Loucy (cell line): Measurements from ENCODE around the gene MAPKBP1.

Source experiments
- H2AFZ ChIP-seq: fragments of 200-600 bp; sonication (generic); 2 replicates; pipeline ENCODE4 v1.6.0; 2016; ENCODE audit warnings: antibody characterized with exemption, mild to moderate bottlenecking, low read length, moderate library complexity
- H3F3A ChIP-seq: fragments of 200-600 bp; 2 replicates; pipeline ENCODE4 v1.6.0; 2016; ENCODE audit warnings: antibody characterized with exemption, low read depth, mild to moderate bottlenecking
- H3K27me3 ChIP-seq: fragments of 200-600 bp; sonication (generic); 2 replicates; pipeline ENCODE4 v1.6.1; 2014; ENCODE audit warnings: low read length, mild to moderate bottlenecking; ENCODE audit not compliant: insufficient read depth, poor library complexity, severe bottlenecking
- H3K36me3 ChIP-seq: fragments of 200-600 bp; sonication (generic); 2 replicates; pipeline ENCODE4 v1.6.1; 2016; ENCODE audit warnings: low read length; ENCODE audit not compliant: insufficient read depth
- H3K4me1 ChIP-seq: fragments of 200-600 bp; sonication (generic); 2 replicates; pipeline ENCODE4 v1.5.1; 2014; ENCODE audit warnings: low read length, mild to moderate bottlenecking; ENCODE audit not compliant: insufficient read depth, poor library complexity, severe bottlenecking
- H3K4me2 ChIP-seq: fragments of 200-600 bp; sonication (generic); 2 replicates; pipeline ENCODE4 v1.6.0; 2014; ENCODE audit warnings: antibody characterized with exemption, low read length, low read depth, mild to moderate bottlenecking; ENCODE audit not compliant: poor library complexity, severe bottlenecking
- H3K4me3 ChIP-seq: fragments of 200-600 bp; sonication (generic); 2 replicates; pipeline ENCODE4 v1.5.1; 2014; ENCODE audit warnings: low read length, mild to moderate bottlenecking, mixed read lengths; ENCODE audit not compliant: poor library complexity, severe bottlenecking
- H3K79me2 ChIP-seq: fragments of 200-600 bp; sonication (generic); 2 replicates; pipeline ENCODE4 v1.6.1; 2014; ENCODE audit warnings: low read length; ENCODE audit not compliant: insufficient read depth
- H3K9ac ChIP-seq: fragments of 200-600 bp; sonication (generic); 2 replicates; pipeline ENCODE4 v1.6.0; 2014; ENCODE audit warnings: mild to moderate bottlenecking, low read depth, low read length, moderate library complexity; ENCODE audit not compliant: poor library complexity, severe bottlenecking
- H3K9me2 ChIP-seq: fragments of 200-600 bp; sonication (generic); replicated peaks from 2 replicates; pipeline ENCODE4 v1.6.1; 2016; ENCODE audit warnings: low read depth, low read length, mixed read lengths
- H3K9me3 ChIP-seq: fragments of 200-600 bp; sonication (generic); 2 replicates; pipeline ENCODE4 v1.6.1; 2014; ENCODE audit warnings: mild to moderate bottlenecking, antibody characterized with exemption, low read length, low read depth; ENCODE audit not compliant: insufficient read depth
- H4K20me1 ChIP-seq: fragments of 200-600 bp; sonication (generic); 2 replicates; pipeline ENCODE4 v1.6.0; 2014; ENCODE audit warnings: antibody characterized with exemption, low read length, mild to moderate bottlenecking; ENCODE audit not compliant: insufficient read depth, poor library complexity, severe bottlenecking
- CTCF ChIP-seq: fragments of 200-600 bp; sonication (generic); conservative IDR thresholded peaks from 2 replicates; pipeline ENCODE4 v1.5.1; 2014; ENCODE audit warnings: mild to moderate bottlenecking, antibody characterized with exemption, low read length
- EZH2phosphoT487 ChIP-seq: fragments of 200-600 bp; IDR thresholded peaks from 2 replicates; pipeline ENCODE4 v1.6.1; 2018; ENCODE audit warnings: antibody characterized with exemption, mild to moderate bottlenecking, moderate library complexity, borderline replicate concordance

MAPKBP1 gene

GRCh38 chr15:41838400-41838897 is 64.2 kb downstream of the MAPKBP1 start, which contains the start of gene PLA2G4B:
Gene PLA2G4B (plus strand): TSS chr15:41838847. CDS start chr15:41838914, 67 bp downstream.
- Histone ChIP-seq H3K9me3 (no peaks in the 10 kb centered on the region), H3K4me1 (peaks cover 25% of the 10 kb centered on the region), H4K20me1 (no peaks in the 10 kb centered on the region), H3K4me3 (no peak within 1 kb of the TSS), H3K9ac (no peak within 1 kb of the TSS), H3K9me2 (no peaks in the 10 kb centered on the region), H2AFZ (no peak within 1 kb of the TSS), H3K4me2 (no peak within 1 kb of the TSS), H3F3A (no peaks in the 10 kb centered on the region), H3K36me3 (no peaks in the 10 kb centered on the region), H3K79me2 (peaks cover 17% of the 10 kb centered on the region; the same call in 1 of the 2 replicates), H3K27me3 (no peaks in the 10 kb centered on the region)
- TF ChIP-seq EZH2phosphoT487 (no peak), CTCF (no peak)

- H3F3A ChIP-seq, result no peaks in the 10 kb centered on the region
- no peaks in the 10 kb centered on the region for H3K9me2 ChIP-seq
- no peak overlapping the region for H3K4me3 ChIP-seq
- TF ChIP-seq CTCF (no peak), EZH2phosphoT487 (no peak)
- peaks cover 6% of the 10 kb centered on the region; the same call in 1 of the 2 replicates for H3K79me2 ChIP-seq
- H3K4me2 ChIP-seq, result no peak overlapping the region
- H2AFZ ChIP-seq, result no peak overlapping the region
- H3K9ac ChIP-seq, result no peak overlapping the region
- H3K9me3 ChIP-seq, result no peaks in the 10 kb centered on the region
- H3K4me1 ChIP-seq, result peaks cover 18% of the 10 kb centered on the region
- no peaks in the 10 kb centered on the region for H3K27me3 ChIP-seq
- no peaks in the 10 kb centered on the region for H4K20me1 ChIP-seq
- no peaks in the 10 kb centered on the region for H3K36me3 ChIP-seq
Measured at GRCh38 chr15:41839781-41840491, 65.7 kb downstream of the MAPKBP1 start.

- Histone ChIP-seq H3K9me3 (no peaks in the 10 kb centered on the region), H3K4me1 (peaks cover 14% of the 10 kb centered on the region), H3K36me3 (no peaks in the 10 kb centered on the region), H2AFZ (no peak overlapping the region), H3K9ac (no peak overlapping the region), H3K27me3 (no peaks in the 10 kb centered on the region), H3K9me2 (no peaks in the 10 kb centered on the region), H3F3A (no peaks in the 10 kb centered on the region), H3K79me2 (no peaks in the 10 kb centered on the region), H3K4me3 (no peak overlapping the region), H4K20me1 (no peaks in the 10 kb centered on the region), H3K4me2 (no peak overlapping the region)
- no peak for TF ChIP-seq CTCF
- TF ChIP-seq EZH2phosphoT487, result no peak
Measured at GRCh38 chr15:41840673-41841072, 66.4 kb downstream of the MAPKBP1 start.
